H1 (cell line): ENCODE measurements around the gene TAT. TPM values are rescaled to one million over a fixed set of nuclear protein-coding genes. Genes with fewer than 3 reads are reported as not detected.

ENCODE experiments used
- BACH1 ChIP-seq: IDR thresholded peaks from 2 replicates; pipeline ENCODE4 v1.6.1; 2012; ENCODE audit warnings: low read length, improper control_type of control experiment
- CHD1 ChIP-seq: IDR thresholded peaks from 2 replicates; pipeline ENCODE4 v1.6.1; 2012; ENCODE audit warnings: low read depth, low read length, improper control_type of control experiment
- EGR1 ChIP-seq: IDR thresholded peaks from 2 replicates; pipeline ENCODE4 v1.6.1; 2011; ENCODE audit warnings: low read depth, low read length, borderline replicate concordance
- KDM1A ChIP-seq: fragments of 200-600, 300-600 bp; sonication (generic); IDR thresholded peaks from 2 replicates; pipeline ENCODE4 v1.7.1; 2016; ENCODE audit warnings: mild to moderate bottlenecking, low read length, borderline replicate concordance
- RFX5 ChIP-seq: IDR thresholded peaks from 2 replicates; pipeline ENCODE4 v1.6.1; 2011; ENCODE audit warnings: low read depth, low read length, improper control_type of control experiment, borderline replicate concordance
- SP1 ChIP-seq: IDR thresholded peaks from 2 replicates; pipeline ENCODE4 v1.6.1; 2011; ENCODE audit warnings: low read depth, low read length
- polyA plus RNA-seq, 7 experiments: library from polyadenylated mRNA; depleted of rRNA in 3 of 7; stranded (reverse) in 5 of 7; unstranded in 2 of 7; fragments of >200 nt in 5 of 7; fragments of 200-250 nt in 2 of 7; gene quantifications; 1 replicate in 5 of 7; 2 replicates in 1 of 7; 4 replicates in 1 of 7; pipeline versions ENCODE4 v1.2.1 to v1.2.3, GENCODE V29; 2011 to 2013; ENCODE audit warnings: missing spikeins in 2 of 7, mixed read lengths in 2 of 7
- total RNA-seq: library from RNA; stranded (reverse); fragmentation: NEBNext Ultra II Directional; extraction: Animal tissue kit (Norgen Biotek cat#: 25700); gene quantifications from 2 replicates; pipeline ENCODE4 v1.2.1, GENCODE V29; 2021
- TF ChIP-seq, protein P1 (sequence below): IDR thresholded peaks from 2 replicates; pipeline ENCODE4 v1.6.1; 2012; ENCODE audit warnings: inconsistent platforms

The TAT gene
- total and polyA plus RNA-seq, 2 of the 8 experiments (the other 6 are each of a cell fraction or from before 2014, with no cell fraction given) = 0.03 TPM; not detected in 1

DNA sequence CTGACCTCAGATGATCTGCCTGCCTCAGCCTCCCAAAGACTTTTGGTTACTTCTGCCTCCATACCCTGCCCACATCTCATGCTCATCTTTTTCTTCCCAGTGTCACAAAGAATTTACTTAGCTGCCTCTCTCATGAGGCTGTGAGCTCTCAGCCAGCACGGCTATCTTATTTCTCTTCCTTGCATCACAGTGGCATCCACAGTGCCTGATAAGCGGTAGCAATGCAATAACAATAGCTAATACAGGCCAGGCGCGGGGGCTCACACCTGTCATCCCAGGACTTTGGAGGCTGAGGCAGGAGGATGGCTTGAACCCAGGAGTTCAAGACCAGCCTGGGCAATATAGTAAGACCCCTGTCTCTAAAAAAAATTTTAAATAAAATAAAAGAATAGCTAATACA lies 33.6 kb upstream of the TAT start (continued):
- no peak for TF ChIP-seq BACH1
- no peak for TF ChIP-seq CHD1
- TF ChIP-seq, protein P1, sequence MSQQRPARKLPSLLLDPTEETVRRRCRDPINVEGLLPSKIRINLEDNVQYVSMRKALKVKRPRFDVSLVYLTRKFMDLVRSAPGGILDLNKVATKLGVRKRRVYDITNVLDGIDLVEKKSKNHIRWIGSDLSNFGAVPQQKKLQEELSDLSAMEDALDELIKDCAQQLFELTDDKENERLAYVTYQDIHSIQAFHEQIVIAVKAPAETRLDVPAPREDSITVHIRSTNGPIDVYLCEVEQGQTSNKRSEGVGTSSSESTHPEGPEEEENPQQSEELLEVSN = no peak
- TF ChIP-seq RFX5 = no peak
- no peak for TF ChIP-seq SP1
- no peak for TF ChIP-seq EGR1
- TF ChIP-seq KDM1A = no peak
